GM21526 (cell line): ENCODE measurements around the gene ZC3H7B.

Experiments
- ATAC-seq: cut with Tn5 transposase; IDR thresholded peaks from one replicate; pipeline ENCODE4 v1.9.1; 2021; ENCODE audit warnings: moderate library complexity; ENCODE audit not compliant: unreplicated experiment, low FRiP score

Gene ZC3H7B

GRCh38 chr22:41324821-41325528, 23.6 kb downstream of the ZC3H7B start:
- ATAC-seq = no peak

DNA sequence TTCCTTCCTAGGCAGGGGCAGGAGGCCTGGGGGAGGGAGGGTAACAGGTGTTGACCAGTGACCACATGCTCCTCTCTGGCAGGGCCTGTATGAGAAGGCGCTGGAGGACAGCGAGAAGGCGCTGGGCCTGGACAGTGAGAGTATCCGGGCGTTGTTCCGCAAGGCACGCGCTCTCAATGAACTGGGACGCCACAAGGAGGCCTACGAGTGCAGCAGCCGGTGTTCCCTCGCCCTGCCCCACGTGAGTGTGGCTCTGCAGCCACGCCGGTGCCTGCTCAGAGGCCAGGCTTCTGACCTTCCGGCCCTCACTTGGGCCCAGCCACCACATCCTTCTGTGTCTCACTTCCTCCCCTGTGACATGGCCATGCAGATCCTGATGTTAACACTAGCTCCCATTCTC, 25.8 kb downstream of the ZC3H7B start:
- ATAC-seq = no peak

GRCh38 chr22:41330169-41330568, 28.8 kb downstream of the ZC3H7B start:
- no peak for ATAC-seq

DNA sequence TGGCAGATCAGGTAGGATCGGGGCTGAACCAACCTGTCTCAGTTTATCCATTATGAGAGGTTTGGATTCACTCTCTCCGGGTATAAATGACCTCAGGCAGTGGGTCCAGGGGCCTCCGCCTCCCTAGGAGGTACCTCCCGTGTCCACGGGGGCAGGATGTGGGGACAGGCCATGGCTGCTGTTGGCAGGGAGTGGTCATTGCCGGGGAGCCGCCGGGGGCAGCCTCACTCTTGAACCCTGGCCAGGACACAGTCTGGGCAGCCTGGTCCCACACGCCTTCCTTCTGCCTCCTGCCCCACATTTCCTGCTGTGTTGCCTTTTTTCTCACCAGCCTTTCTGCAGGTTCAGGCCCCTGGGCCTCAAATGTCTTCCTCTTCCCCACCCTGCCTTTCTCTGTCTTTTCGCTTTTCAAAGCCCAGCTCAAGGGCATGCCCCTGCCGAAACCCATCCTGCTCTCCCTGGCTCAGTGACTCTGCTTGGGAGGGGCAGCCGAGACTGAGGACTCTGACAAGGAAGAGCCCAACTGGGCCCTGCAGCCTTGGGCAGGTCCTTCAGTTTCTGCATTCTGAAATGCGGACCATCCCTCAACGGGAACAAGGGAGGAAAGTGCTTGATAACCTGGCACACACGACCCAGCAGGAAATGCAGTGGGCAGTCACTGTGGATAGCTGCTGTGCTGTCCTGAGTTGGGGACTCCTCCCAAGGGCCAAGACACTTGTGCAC, 31.1 kb downstream of the ZC3H7B start:
- ATAC-seq = no peak

DNA sequence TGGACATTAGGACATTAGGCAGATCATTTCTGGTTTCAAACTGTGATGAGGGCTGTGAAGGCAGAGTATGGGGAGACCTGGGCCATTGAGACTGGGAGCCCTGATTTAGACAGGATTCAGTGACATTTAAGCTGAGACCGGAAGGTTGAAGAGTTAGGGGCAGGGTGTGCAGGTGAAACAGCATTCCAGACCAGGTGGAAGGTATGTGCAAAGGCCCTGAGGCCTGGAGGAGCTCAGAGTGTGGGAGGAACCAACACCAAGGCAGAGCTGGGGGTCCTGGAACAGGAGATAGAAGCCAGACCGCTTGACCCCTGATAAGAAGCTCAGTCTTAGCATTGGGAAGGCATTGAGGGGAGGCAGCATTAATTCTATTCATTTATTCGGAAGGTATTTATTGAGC, 32.5 kb downstream of the ZC3H7B start:
- no peak for ATAC-seq

- ATAC-seq = no peak
These were observed 32.9 kb downstream of the ZC3H7B start for GRCh38 chr22:41334215-41334614.

DNA sequence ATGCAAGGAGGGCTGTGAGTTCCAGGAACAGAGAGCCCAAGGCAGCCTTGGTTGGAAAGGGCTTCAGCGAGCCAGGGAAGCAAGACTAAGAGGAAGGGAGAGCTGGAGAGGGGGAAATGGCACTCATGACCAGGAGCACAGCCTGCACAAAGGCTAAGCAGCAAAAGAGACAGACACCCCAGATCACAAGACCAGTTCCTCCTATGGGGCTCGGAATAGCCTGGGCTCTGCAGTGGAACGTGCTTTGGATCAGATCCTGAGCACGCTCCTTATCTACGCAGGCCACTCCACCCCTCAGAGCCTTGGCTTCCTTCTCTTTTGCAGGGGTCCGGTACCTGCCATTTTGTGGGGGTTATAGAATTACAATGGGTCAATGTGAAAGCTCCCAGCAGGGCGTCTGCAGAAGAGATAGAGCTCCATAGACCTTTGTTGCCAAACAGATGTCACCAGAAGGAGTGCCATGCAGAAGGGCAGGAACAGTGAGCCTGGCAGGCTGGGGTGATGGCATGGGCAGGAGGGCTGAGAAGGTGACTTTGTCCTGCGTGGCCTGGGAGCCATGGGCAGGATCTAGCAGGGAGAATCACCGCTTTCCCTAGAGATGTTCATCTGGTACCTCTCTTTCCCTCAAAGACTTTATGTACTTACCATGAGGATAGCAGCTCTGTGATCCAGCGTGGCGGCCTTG, 33.8 kb downstream of the ZC3H7B start:
- no peak for ATAC-seq

- no peak for ATAC-seq
These were observed 37.4 kb downstream of the ZC3H7B start for GRCh38 chr22:41338614-41339212.

GRCh38 chr22:41339823-41340222, 38.5 kb downstream of the ZC3H7B start:
- ATAC-seq = no peak

GRCh38 chr22:41340357-41340756, 39.0 kb downstream of the ZC3H7B start:
- no peak for ATAC-seq

- no peak for ATAC-seq
These were observed 39.7 kb downstream of the ZC3H7B start for GRCh38 chr22:41341012-41341411.

DNA sequence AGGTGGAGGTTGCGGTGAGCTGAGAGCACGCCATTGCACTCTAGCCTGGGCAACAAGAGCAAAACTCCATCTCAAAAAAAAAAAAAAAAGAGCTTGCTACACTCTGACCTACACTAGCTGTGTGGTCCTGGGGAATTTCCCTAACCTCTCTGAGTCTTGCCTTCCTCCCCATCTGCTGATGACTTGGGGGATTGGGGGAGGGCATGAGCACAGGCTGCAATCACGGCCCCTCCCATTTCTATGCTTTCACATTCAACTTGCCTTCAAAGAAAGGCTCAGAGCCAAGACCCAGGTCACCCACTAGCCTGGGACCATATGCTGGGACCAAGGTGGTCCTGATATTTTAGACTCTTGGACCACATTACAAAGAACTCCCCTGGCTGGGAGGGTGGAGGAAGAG, 40.7 kb downstream of the ZC3H7B start:
- no peak for ATAC-seq

DNA sequence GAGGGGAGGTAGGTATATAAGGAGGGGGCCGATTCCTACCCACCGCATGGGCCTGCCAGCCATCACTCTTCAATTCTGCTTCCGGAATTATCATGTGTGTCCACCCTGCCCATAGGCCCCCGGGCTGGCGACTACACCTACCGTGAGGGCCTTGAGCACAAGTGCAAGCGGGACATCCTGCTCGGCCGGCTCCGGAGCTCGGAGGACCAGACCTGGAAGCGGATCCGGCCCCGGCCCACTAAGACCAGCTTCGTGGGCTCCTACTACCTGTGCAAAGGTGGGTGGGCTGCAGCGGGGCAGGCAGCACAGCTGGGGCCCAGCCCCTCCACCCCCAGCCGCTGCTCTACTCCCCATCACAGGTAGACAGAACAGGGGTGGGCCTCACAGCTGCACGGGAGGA, 42.0 kb downstream of the ZC3H7B start:
- no peak for ATAC-seq

GRCh38 chr22:41343717-41344116, 42.4 kb downstream of the ZC3H7B start:
- no peak for ATAC-seq

GRCh38 chr22:41344189-41344788, 43.0 kb downstream of the ZC3H7B start:
- no peak for ATAC-seq

DNA sequence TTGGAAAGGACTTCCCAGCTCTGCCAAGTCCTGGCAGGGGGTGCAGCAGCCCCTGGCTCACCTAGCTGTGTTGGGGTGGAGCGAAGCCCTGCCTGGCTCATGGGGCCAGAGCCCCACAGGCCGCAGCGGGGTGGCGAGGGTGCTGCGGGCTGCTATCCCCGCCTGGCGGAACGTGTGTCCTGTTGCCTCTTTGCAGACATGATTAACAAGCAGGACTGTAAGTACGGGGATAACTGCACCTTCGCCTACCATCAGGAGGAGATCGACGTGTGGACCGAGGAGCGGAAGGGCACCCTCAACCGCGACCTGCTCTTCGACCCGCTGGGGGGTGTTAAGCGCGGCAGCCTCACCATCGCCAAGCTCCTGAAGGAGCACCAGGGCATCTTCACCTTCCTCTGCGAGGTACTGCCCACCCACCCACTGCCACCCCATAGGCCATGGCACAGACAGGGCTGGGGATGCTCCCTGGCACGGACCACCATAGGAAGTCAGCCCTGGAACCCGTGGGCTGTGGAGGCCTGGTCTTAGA, 44.5 kb downstream of the ZC3H7B start:
- ATAC-seq = no peak

DNA sequence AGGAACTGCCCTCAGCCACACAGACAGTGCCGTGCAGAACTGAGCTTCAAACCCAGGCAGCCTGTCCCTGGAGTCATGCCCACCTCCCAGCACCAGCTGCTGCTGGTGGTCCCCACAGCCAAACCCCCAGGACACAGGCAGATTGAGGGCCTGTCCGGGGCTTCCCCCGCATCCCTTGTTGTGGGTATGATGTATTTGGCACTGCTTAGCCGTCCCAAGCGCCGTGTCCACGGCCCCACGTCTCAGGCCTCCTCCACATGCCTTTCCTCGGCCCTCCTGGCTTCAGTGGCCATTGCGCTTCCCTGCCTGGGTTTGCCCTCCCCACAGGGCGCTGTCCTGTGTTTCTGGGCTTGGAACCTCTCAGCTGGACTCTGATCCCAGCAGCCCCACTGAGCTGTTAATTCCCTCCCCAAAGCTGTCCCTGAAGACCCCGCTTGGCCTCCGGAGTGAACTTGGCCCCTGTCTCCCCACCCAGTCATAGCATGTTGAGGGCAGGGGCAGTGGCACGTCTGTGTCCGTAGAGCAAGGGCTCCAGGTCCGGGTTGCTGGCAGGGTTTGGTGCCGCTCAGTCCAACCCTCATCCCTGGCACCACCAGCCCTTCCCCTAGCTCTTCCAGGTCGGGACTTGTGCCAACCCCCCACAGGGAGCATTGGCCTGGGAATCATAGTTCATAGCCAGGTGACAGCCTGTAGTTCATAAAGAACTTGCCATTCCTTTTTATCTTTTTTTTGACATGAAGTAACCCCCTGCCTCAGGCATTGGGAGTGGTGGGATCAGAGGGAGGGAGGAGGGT, 45.9 kb downstream of the ZC3H7B start:
- no peak for ATAC-seq

GRCh38 chr22:41348964-41349484, 47.7 kb downstream of the ZC3H7B start:
- no peak for ATAC-seq

DNA sequence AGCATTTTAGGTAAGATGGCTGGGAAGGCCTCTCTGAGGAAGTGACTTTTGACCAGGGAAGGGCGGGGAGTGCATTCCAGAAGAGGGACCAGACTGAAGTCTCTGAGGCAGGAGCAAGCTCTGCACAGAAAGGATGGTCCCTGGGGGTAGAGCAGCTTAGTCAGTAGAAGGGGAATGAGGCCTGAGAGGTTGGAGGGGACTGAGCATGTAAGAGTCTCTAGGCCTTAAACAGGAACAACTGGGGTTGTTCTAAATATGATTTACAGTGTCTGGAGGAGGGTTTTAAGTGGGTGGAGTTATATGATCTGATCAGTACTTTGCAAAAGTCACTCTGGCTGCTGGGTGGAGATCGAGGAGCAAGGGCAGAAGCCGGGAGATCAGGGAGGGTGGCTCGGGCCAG, 48.8 kb downstream of the ZC3H7B start:
- ATAC-seq = no peak

GRCh38 chr22:41351011-41351410, 49.7 kb downstream of the ZC3H7B start:
- no peak for ATAC-seq
